ENCODE measurements around the gene HACD2.

Gene HACD2

GRCh38 chr3:123444023-123444422, 140.8 kb downstream of the HACD2 start:
- no peak for FAIRE-seq

GRCh38 chr3:123442908-123443307, 141.9 kb downstream of the HACD2 start:
- no peak for FAIRE-seq

GRCh38 chr3:123442125-123442524, 142.7 kb downstream of the HACD2 start:
- no peak for FAIRE-seq
